H1 (cell line): ENCODE results near the gene DAB2IP. TPM values are rescaled to one million over a fixed set of nuclear protein-coding genes. Genes with fewer than 3 reads are reported as not detected.

Source experiments
- CTCF ChIA-PET: fragments of 300-600 bp; sonication (Branson Sonifier 250); formaldehyde crosslinking; loops from one replicate; lab custom pipeline; 2021; ENCODE audit not compliant: partially characterized antibody; lab: Charles Lee
- POLR2A ChIA-PET: fragments of 300-600 bp; sonication (Branson Sonifier 250); formaldehyde crosslinking; loops from one replicate; lab custom pipeline; 2021; ENCODE audit warnings: inconsistent platforms; ENCODE audit not compliant: partially characterized antibody; lab: Charles Lee
- DNase-seq, 2 experiments: peaks; one replicate each; pipeline versions ENCODE4 v3.0.0 to v3.0.0-alpha.2; 2010 to 2022; ENCODE audit warnings: low spot score in 2 of 2, low read depth in 1 of 2, mixed read lengths in 1 of 2
- FAIRE-seq: peaks from 2 replicates; lab custom pipeline; 2011; peaks lifted over from hg19 to GRCh38; lab: Jason Lieb, UNC
- H2AFZ ChIP-seq: 2 replicates; pipeline ENCODE4 v1.8.1; 2012; ENCODE audit warnings: low read length, inconsistent platforms
- H2AK5ac ChIP-seq: 2 replicates; pipeline ENCODE4 v1.6.1; 2013; ENCODE audit warnings: low read depth, low read length
- H2BK120ac ChIP-seq: replicated peaks from 2 replicates; pipeline ENCODE3; 2013; ENCODE audit warnings: low read depth, low read length, inconsistent platforms
- H2BK12ac ChIP-seq: 2 replicates; pipeline ENCODE4 v1.6.1; 2013; ENCODE audit warnings: low read depth, low read length
- H2BK15ac ChIP-seq: 2 replicates; pipeline ENCODE4 v1.6.1; 2013; ENCODE audit warnings: low read length
- H2BK20ac ChIP-seq: 2 replicates; pipeline ENCODE4 v1.6.1; 2013; ENCODE audit warnings: low read length
- H2BK5ac ChIP-seq: 2 replicates; pipeline ENCODE4 v1.6.1; 2013; ENCODE audit warnings: low read depth, low read length
- H3K14ac ChIP-seq: 2 replicates; pipeline ENCODE4 v1.6.1; 2013; ENCODE audit warnings: inconsistent platforms; ENCODE audit not compliant: insufficient read length
- H3K18ac ChIP-seq: 2 replicates; pipeline ENCODE4 v1.6.1; 2013; ENCODE audit warnings: low read length; ENCODE audit errors: extremely low read depth
- H3K23ac ChIP-seq: 2 replicates; pipeline ENCODE4 v1.6.1; 2013; ENCODE audit warnings: inconsistent platforms; ENCODE audit not compliant: insufficient read length
- H3K23me2 ChIP-seq: 2 replicates; pipeline ENCODE4 v1.6.1; 2013; ENCODE audit warnings: low read depth, low read length
- H3K27ac ChIP-seq: 2 replicates; pipeline ENCODE4 v1.6.1; 2011; ENCODE audit warnings: low read depth, low read length, inconsistent platforms
- H3K27me3 ChIP-seq, 4 experiments: replicated peaks in 1 of 4; 1 replicate in 1 of 4; 2 replicates in 3 of 4; pipeline versions ENCODE4 v1.6.1 to v1.8.1; 2011 to 2013; ENCODE audit warnings: low read length in 3 of 4, mild to moderate bottlenecking in 3 of 4, inconsistent platforms in 2 of 4, mixed read lengths in 2 of 4, moderate library complexity in 1 of 4; ENCODE audit not compliant: control insufficient read depth in 3 of 4, insufficient read depth in 3 of 4; ENCODE audit errors: extremely low read depth in 1 of 4
- H3K36me3 ChIP-seq, 4 experiments: 2 replicates each; pipeline versions ENCODE4 v1.6.1 to v1.8.1; 2011 to 2013; ENCODE audit warnings: mild to moderate bottlenecking in 4 of 4, low read length in 3 of 4, moderate library complexity in 2 of 4, control low read depth in 1 of 4, inconsistent platforms in 1 of 4; ENCODE audit not compliant: insufficient read depth in 4 of 4, control insufficient read depth in 2 of 4
- H3K4ac ChIP-seq: replicated peaks from 2 replicates; pipeline ENCODE3; 2013; ENCODE audit warnings: low read length, low read depth, mixed read lengths, inconsistent platforms; ENCODE audit not compliant: insufficient read length
- H3K4me1 ChIP-seq, 4 experiments: replicated peaks in 1 of 4; 1 replicate in 1 of 4; 2 replicates in 3 of 4; pipeline versions ENCODE4 v1.6.1 to v1.8.1; 2011 to 2013; ENCODE audit warnings: low read length in 3 of 4, inconsistent platforms in 2 of 4, mixed read lengths in 1 of 4; ENCODE audit not compliant: insufficient read depth in 4 of 4, control insufficient read depth in 3 of 4
- H3K4me2 ChIP-seq, 2 experiments: 2 replicates each; pipeline versions ENCODE4 v1.6.1 to v1.8.1; 2011 to 2013; ENCODE audit warnings: low read depth in 2 of 2, low read length in 2 of 2, control low read depth in 1 of 2, inconsistent platforms in 1 of 2, mild to moderate bottlenecking in 1 of 2; ENCODE audit not compliant: insufficient read depth in 1 of 2
- H3K4me3 ChIP-seq, 4 experiments: fragments of 200-600, 300-600 bp in 1 of 4; sonication (generic), shearing (Covaris generic), sonication (Bioruptor Twin) in 1 of 4; 2 replicates each; pipeline versions ENCODE4 v1.5.1 to v1.8.1; 2011 to 2016; ENCODE audit warnings: low read length in 4 of 4, low read depth in 3 of 4, control low read depth in 2 of 4, inconsistent platforms in 2 of 4, mild to moderate bottlenecking in 2 of 4, mixed read lengths in 1 of 4, moderate library complexity in 1 of 4; ENCODE audit not compliant: insufficient read depth in 2 of 4; ENCODE audit errors: extremely low read depth in 1 of 4
- H3K56ac ChIP-seq: replicated peaks from 2 replicates; pipeline ENCODE3; 2013; ENCODE audit warnings: low read depth, mild to moderate bottlenecking, mixed read lengths, low read length, inconsistent platforms; ENCODE audit not compliant: insufficient read length
- H3K79me1 ChIP-seq: 2 replicates; pipeline ENCODE4 v1.6.1; 2013; ENCODE audit warnings: low read depth, low read length, control low read depth
- H3K79me2 ChIP-seq, 2 experiments: 2 replicates each; pipeline versions ENCODE4 v1.6.1 to v1.8.1; 2012 to 2013; ENCODE audit warnings: low read length in 2 of 2, mild to moderate bottlenecking in 2 of 2, inconsistent platforms in 1 of 2; ENCODE audit not compliant: insufficient read depth in 2 of 2, control insufficient read depth in 1 of 2
- H3K9ac ChIP-seq, 4 experiments: replicated peaks in 1 of 4; 1 replicate in 1 of 4; 2 replicates in 3 of 4; pipeline versions ENCODE4 v1.6.1 to v1.8.1; 2011 to 2013; ENCODE audit warnings: low read depth in 3 of 4, low read length in 3 of 4, control low read depth in 2 of 4, mild to moderate bottlenecking in 2 of 4, moderate library complexity in 2 of 4, inconsistent platforms in 1 of 4; ENCODE audit errors: extremely low read depth in 1 of 4
- H3K9me3 ChIP-seq, 2 experiments: 2 replicates each; pipeline versions ENCODE4 v1.6.1 to v1.8.1; 2012 to 2013; ENCODE audit warnings: mild to moderate bottlenecking in 2 of 2, moderate library complexity in 2 of 2, control low read depth in 1 of 2, inconsistent platforms in 1 of 2, low read depth in 1 of 2, low read length in 1 of 2, mixed read lengths in 1 of 2; ENCODE audit not compliant: insufficient read depth in 2 of 2
- H4K20me1 ChIP-seq, 2 experiments: replicated peaks in 1 of 2; 2 replicates each; pipeline versions ENCODE3 to v1.8.1; 2011 to 2013; ENCODE audit warnings: inconsistent platforms in 2 of 2, low read length in 2 of 2, mild to moderate bottlenecking in 1 of 2; ENCODE audit not compliant: insufficient read depth in 2 of 2, control insufficient read depth in 1 of 2
- H4K5ac ChIP-seq: 2 replicates; pipeline ENCODE4 v1.6.1; 2013; ENCODE audit warnings: low read length, low read depth, mixed read lengths, inconsistent platforms; ENCODE audit not compliant: insufficient read length
- H4K8ac ChIP-seq: 2 replicates; pipeline ENCODE4 v1.8.0; 2013; ENCODE audit warnings: mild to moderate bottlenecking, moderate library complexity, low read length, inconsistent platforms; ENCODE audit not compliant: insufficient read depth; ENCODE audit errors: extremely low read depth
- H4K91ac ChIP-seq: replicated peaks from 2 replicates; pipeline ENCODE3; 2013; ENCODE audit warnings: low read length, mixed read lengths, inconsistent platforms; ENCODE audit not compliant: insufficient read length
- CEBPB ChIP-seq: IDR thresholded peaks from 2 replicates; pipeline ENCODE4 v1.6.1; 2012; ENCODE audit warnings: low read depth, low read length
- CHD2 ChIP-seq: IDR thresholded peaks from 2 replicates; pipeline ENCODE4 v1.6.1; 2012; ENCODE audit warnings: low read length, improper control_type of control experiment
- CTBP2 ChIP-seq: IDR thresholded peaks from 2 replicates; pipeline ENCODE4 v1.7.0; 2011; ENCODE audit warnings: borderline replicate concordance, mild to moderate bottlenecking, moderate library complexity, mixed read lengths, low read length; ENCODE audit not compliant: insufficient read depth, insufficient read length
- HDAC6 ChIP-seq: IDR thresholded peaks from one replicate; pipeline ENCODE4 v1.7.1; 2012; ENCODE audit warnings: low read depth, mild to moderate bottlenecking, inconsistent platforms, low read length, moderate library complexity
- JUND ChIP-seq: IDR thresholded peaks from 2 replicates; pipeline ENCODE4 v1.6.1; 2011; ENCODE audit warnings: mild to moderate bottlenecking, improper control_type of control experiment, low read length
- KDM1A ChIP-seq: fragments of 200-600, 300-600 bp; sonication (generic); IDR thresholded peaks from 2 replicates; pipeline ENCODE4 v1.7.1; 2016; ENCODE audit warnings: mild to moderate bottlenecking, low read length, borderline replicate concordance
- KDM4A ChIP-seq: IDR thresholded peaks from one replicate; pipeline ENCODE4 v1.7.1; 2012; ENCODE audit warnings: low read depth, mild to moderate bottlenecking, moderate library complexity, low read length, inconsistent platforms; ENCODE audit not compliant: severe bottlenecking
- RBBP5 ChIP-seq: IDR thresholded peaks from 2 replicates; pipeline ENCODE4 v1.7.1; 2012; ENCODE audit warnings: low read depth, mild to moderate bottlenecking, inconsistent platforms, low read length, moderate library complexity, borderline replicate concordance
- SUZ12 ChIP-seq: fragments of 200-600 bp; sonication (generic); IDR thresholded peaks from 2 replicates; pipeline ENCODE4 v1.6.1; 2012; ENCODE audit warnings: mild to moderate bottlenecking, inconsistent platforms, low read length, moderate library complexity, mixed read lengths
- TCF12 ChIP-seq: IDR thresholded peaks from 2 replicates; pipeline ENCODE4 v1.6.1; 2011; ENCODE audit warnings: low read depth, mild to moderate bottlenecking, low read length
- YY1 ChIP-seq: IDR thresholded peaks from 2 replicates; pipeline ENCODE4 v1.6.1; 2011; ENCODE audit warnings: low read depth, mild to moderate bottlenecking, low read length
- WGBS, 2 experiments: shearing (Covaris generic) in 1 of 2; methylation state at CpG; one replicate each; pipeline versions ENCODE4 v1.1.6 to v1.1.7; 2013 to 2015; ENCODE audit warnings: low lambda C conversion rate in 2 of 2, mixed read lengths in 2 of 2, inconsistent platforms in 1 of 2, low coverage in 1 of 2, missing lambda C conversion rate in 1 of 2; ENCODE audit not compliant: insufficient replicate concordance in 2 of 2, insufficient coverage in 1 of 2, insufficient read length in 1 of 2; ENCODE audit errors: extremely low coverage in 1 of 2, missing lambda C conversion rate in 1 of 2; 5-methylcytosine and 5-hydroxymethylcytosine counted together
- polyA plus RNA-seq, 7 experiments: library from polyadenylated mRNA; depleted of rRNA in 3 of 7; stranded (reverse) in 5 of 7; unstranded in 2 of 7; fragments of >200 nt in 5 of 7; fragments of 200-250 nt in 2 of 7; gene quantifications; 1 replicate in 5 of 7; 2 replicates in 1 of 7; 4 replicates in 1 of 7; pipeline versions ENCODE4 v1.2.1 to v1.2.3, GENCODE V29; 2011 to 2013; ENCODE audit warnings: missing spikeins in 2 of 7, mixed read lengths in 2 of 7
- total RNA-seq: library from RNA; stranded (reverse); fragmentation: NEBNext Ultra II Directional; extraction: Animal tissue kit (Norgen Biotek cat#: 25700); gene quantifications from 2 replicates; pipeline ENCODE4 v1.2.1, GENCODE V29; 2021
- TF ChIP-seq, protein P1 (sequence below), 3 experiments: IDR thresholded peaks; 1 replicate in 2 of 3; 2 replicates in 1 of 3; pipeline versions ENCODE4 v1.5.1 to v1.6.1; 2011; ENCODE audit warnings: low read length in 3 of 3, mild to moderate bottlenecking in 3 of 3, inconsistent platforms in 2 of 3, low read depth in 1 of 3, moderate library complexity in 1 of 3; ENCODE audit not compliant: insufficient read depth in 1 of 3; ENCODE audit errors: control extremely low read depth in 1 of 3

DAB2IP gene
- total and polyA plus RNA-seq, 2 of the 8 experiments (the other 6 are each of a cell fraction or from before 2014, with no cell fraction given): 19.7 to 39.5 TPM

DNA sequence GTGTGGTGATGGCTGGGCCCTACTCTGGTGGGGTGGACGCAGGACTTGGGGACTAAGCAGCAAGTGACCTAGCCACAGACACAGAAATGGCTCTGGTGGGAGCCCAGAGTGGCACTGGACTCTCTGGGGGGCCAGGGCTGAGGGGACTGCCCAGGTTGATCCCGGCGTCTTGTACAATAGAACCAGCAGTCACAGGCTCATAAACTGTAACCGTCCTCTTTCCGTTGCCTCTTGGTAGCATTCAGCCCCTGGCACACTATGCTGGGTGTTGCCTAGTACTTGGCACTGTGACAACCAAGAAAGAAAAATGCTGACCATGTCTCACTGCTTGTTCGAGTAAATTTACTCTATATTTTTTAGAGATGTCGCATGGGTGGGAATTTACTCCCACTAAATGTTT is 80.5 kb downstream of the DAB2IP start:
- H3K14ac ChIP-seq: no peak overlapping the region
- H3K79me1 ChIP-seq: peaks cover 23% of the 10 kb centered on the region
- H3K9ac ChIP-seq: no peak overlapping the region
- no peak overlapping the region for H2AFZ ChIP-seq
- H2BK20ac ChIP-seq: no peak overlapping the region
- no peak overlapping the region for H2BK120ac ChIP-seq
- no peak overlapping the region for H3K56ac ChIP-seq
- no peak overlapping the region for H4K8ac ChIP-seq
- no peak for DNase-seq
- peaks cover 11% of the 10 kb centered on the region for H3K23me2 ChIP-seq
- H3K4ac ChIP-seq: no peak overlapping the region
- H4K5ac ChIP-seq: no peak overlapping the region
- H3K9me3 ChIP-seq: no peaks in the 10 kb centered on the region
- no peak overlapping the region for H2AK5ac ChIP-seq
- no peak overlapping the region for H2BK12ac ChIP-seq
- H3K4me3 ChIP-seq: no peak overlapping the region
- no peak overlapping the region for H3K4me2 ChIP-seq
- H3K79me2 ChIP-seq: peaks cover 0 to 32% of the 10 kb centered on the region in 2 experiments; a peak in 1 of 4 replicates
- H3K23ac ChIP-seq: no peak overlapping the region
- H2BK15ac ChIP-seq: no peak overlapping the region
- H3K36me3 ChIP-seq: no peaks in the 10 kb centered on the region
- no peak overlapping the region for H3K18ac ChIP-seq
- no peak for FAIRE-seq
- ChIA-PET POLR2A (no interaction called here), CTCF (interaction anchor here (1.0 to 20.3 kb wide), 6 partner anchors 9 to 129 kb away, joined by 3 to 305 read pairs (median 9); no protein-coding TSS in a partner anchor)
- peaks cover 0 to 8% (median 4%) of the 10 kb centered on the region in 4 experiments; a peak in 4 of 7 replicates for H3K27me3 ChIP-seq
- no peak overlapping the region for H2BK5ac ChIP-seq
- H4K91ac ChIP-seq: no peak overlapping the region
- peaks cover 4 to 15% (median 13%) of the 10 kb centered on the region in 4 experiments for H3K4me1 ChIP-seq
- no peak overlapping the region for H3K27ac ChIP-seq
- H4K20me1 ChIP-seq: peaks cover 17 to 41% of the 10 kb centered on the region in 2 experiments
- WGBS, 2 experiments: 94% methylated on average over 7 of the region's 7 CpGs; no CpG with 5 or more reads in 1 of the 2 experiments
- no peak for TF ChIP-seq TCF12
- TF ChIP-seq CHD2: no peak
- TF ChIP-seq HDAC6: no peak
- no peak for TF ChIP-seq SUZ12
- TF ChIP-seq, protein P1, sequence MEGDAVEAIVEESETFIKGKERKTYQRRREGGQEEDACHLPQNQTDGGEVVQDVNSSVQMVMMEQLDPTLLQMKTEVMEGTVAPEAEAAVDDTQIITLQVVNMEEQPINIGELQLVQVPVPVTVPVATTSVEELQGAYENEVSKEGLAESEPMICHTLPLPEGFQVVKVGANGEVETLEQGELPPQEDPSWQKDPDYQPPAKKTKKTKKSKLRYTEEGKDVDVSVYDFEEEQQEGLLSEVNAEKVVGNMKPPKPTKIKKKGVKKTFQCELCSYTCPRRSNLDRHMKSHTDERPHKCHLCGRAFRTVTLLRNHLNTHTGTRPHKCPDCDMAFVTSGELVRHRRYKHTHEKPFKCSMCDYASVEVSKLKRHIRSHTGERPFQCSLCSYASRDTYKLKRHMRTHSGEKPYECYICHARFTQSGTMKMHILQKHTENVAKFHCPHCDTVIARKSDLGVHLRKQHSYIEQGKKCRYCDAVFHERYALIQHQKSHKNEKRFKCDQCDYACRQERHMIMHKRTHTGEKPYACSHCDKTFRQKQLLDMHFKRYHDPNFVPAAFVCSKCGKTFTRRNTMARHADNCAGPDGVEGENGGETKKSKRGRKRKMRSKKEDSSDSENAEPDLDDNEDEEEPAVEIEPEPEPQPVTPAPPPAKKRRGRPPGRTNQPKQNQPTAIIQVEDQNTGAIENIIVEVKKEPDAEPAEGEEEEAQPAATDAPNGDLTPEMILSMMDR (IDR thresholded peaks at IDR 0.05; ENCODE audit: control extremely low read depth in 1 of 3, insufficient read depth in 1 of 3, low read depth in 1 of 3, low read length in 3 of 3): no peak
- no peak for TF ChIP-seq CEBPB
- no peak for TF ChIP-seq KDM4A
- TF ChIP-seq JUND: no peak
- TF ChIP-seq KDM1A: no peak
- TF ChIP-seq RBBP5: no peak
- no peak for TF ChIP-seq YY1
- TF ChIP-seq CTBP2: no peak
